AG09309 (cell line): ENCODE results near the gene TSPO.

Experiments used
- DNase-seq: peaks from one replicate; pipeline ENCODE4 v3.0.0-alpha.2; 2010; ENCODE audit warnings: low read depth
- H3K4me3 ChIP-seq: 2 replicates; pipeline ENCODE4 v1.5.1; 2011; ENCODE audit warnings: mild to moderate bottlenecking, low read depth, low read length, moderate library complexity; ENCODE audit not compliant: control insufficient read depth
- CTCF ChIP-seq: IDR thresholded peaks from 2 replicates; pipeline ENCODE4 v1.5.1; 2011; ENCODE audit warnings: mild to moderate bottlenecking, low read depth, low read length, inconsistent platforms; ENCODE audit not compliant: insufficient read depth, control insufficient read depth; ENCODE audit errors: missing control alignments

TSPO gene

GRCh38 chr22:43205748-43206508 lies 54.6 kb downstream of the TSPO start:
- no peak for DNase-seq
- no peak for TF ChIP-seq CTCF
- H3K4me3 ChIP-seq: no peak overlapping the region

GRCh38 chr22:43206509-43207161 lies 55.3 kb downstream of the TSPO start:
- DNase-seq: no peak
- TF ChIP-seq CTCF: no peak
- no peak overlapping the region for H3K4me3 ChIP-seq

- no peak for TF ChIP-seq CTCF
- DNase-seq: no peak
- H3K4me3 ChIP-seq: no peak overlapping the region
Measured at GRCh38 chr22:43207386-43207785, 56.0 kb downstream of the TSPO start.

GRCh38 chr22:43207849-43208702 lies 56.7 kb downstream of the TSPO start:
- no peak for DNase-seq
- TF ChIP-seq CTCF: no peak
- no peak overlapping the region for H3K4me3 ChIP-seq

GRCh38 chr22:43208703-43209522 lies 57.6 kb downstream of the TSPO start:
- H3K4me3 ChIP-seq: no peak overlapping the region
- TF ChIP-seq CTCF: no peak
- DNase-seq: no peak

GRCh38 chr22:43209523-43209890 lies 58.1 kb downstream of the TSPO start:
- no peak for TF ChIP-seq CTCF
- H3K4me3 ChIP-seq: no peak overlapping the region
- no peak for DNase-seq
